C4-2B (cell line): ENCODE measurements around the gene CSTPP1.

ENCODE experiments used
- ZFX ChIP-seq: fragments of 450-650 bp; IDR thresholded peaks from 2 replicates; pipeline ENCODE4 v1.6.1; 2017
- TF ChIP-seq, protein P1 (sequence below): fragments of 450-650 bp; conservative IDR thresholded peaks from 2 replicates; pipeline ENCODE4 v1.5.1; 2017; ENCODE audit warnings: mild to moderate bottlenecking

DNA sequence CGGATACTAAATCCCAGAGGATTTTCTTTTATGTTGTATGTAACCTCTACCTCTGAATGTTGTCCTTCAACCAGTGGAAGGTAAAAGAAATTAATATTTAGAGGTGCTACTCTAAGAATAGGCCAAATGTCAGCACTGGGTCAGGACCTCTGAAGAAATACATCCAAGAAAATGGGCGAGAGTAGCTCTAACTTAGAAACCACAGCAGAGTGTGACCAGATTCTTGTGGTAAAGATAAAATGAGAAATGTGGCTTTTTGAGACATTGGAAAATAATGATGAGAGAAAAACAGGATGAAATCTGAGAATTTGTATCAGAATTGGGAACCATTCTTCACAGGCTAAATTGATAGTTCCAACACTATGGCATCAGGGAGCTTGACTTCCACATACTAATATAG lies 63.5 kb downstream of the CSTPP1 start:
- no peak for TF ChIP-seq ZFX
- TF ChIP-seq, protein P1, sequence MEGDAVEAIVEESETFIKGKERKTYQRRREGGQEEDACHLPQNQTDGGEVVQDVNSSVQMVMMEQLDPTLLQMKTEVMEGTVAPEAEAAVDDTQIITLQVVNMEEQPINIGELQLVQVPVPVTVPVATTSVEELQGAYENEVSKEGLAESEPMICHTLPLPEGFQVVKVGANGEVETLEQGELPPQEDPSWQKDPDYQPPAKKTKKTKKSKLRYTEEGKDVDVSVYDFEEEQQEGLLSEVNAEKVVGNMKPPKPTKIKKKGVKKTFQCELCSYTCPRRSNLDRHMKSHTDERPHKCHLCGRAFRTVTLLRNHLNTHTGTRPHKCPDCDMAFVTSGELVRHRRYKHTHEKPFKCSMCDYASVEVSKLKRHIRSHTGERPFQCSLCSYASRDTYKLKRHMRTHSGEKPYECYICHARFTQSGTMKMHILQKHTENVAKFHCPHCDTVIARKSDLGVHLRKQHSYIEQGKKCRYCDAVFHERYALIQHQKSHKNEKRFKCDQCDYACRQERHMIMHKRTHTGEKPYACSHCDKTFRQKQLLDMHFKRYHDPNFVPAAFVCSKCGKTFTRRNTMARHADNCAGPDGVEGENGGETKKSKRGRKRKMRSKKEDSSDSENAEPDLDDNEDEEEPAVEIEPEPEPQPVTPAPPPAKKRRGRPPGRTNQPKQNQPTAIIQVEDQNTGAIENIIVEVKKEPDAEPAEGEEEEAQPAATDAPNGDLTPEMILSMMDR, result no peak
